Neural cell (in vitro differentiated cells): ENCODE data around the gene PLEKHA8. TPM values are rescaled to one million over a fixed set of nuclear protein-coding genes. Genes with fewer than 3 reads are reported as not detected.

ENCODE experiments used
- H2AFZ ChIP-seq: fragments of 200-600, 300-800 bp; sonication (generic), shearing (Covaris generic); 2 replicates; pipeline ENCODE4 v1.6.0; 2014; ENCODE audit warnings: low read depth, mild to moderate bottlenecking, antibody characterized with exemption, low read length, moderate library complexity
- H3F3A ChIP-seq: fragments of 200-600 bp; shearing (Covaris generic); 2 replicates; pipeline ENCODE4 v1.6.1; 2016; ENCODE audit warnings: mild to moderate bottlenecking, moderate library complexity, mixed read lengths, antibody characterized with exemption, low read length; ENCODE audit not compliant: insufficient read depth, poor library complexity, severe bottlenecking
- H3K27ac ChIP-seq: fragments of 200-600, 300-800 bp; sonication (generic), shearing (Covaris generic); 2 replicates; pipeline ENCODE4 v1.5.1; 2014; ENCODE audit warnings: mild to moderate bottlenecking, low read length, moderate library complexity
- H3K27me3 ChIP-seq: fragments of 300-800, 200-600 bp; sonication (generic), shearing (Covaris generic); 2 replicates; pipeline ENCODE4 v1.6.0; 2014; ENCODE audit warnings: mild to moderate bottlenecking, low read depth, low read length, moderate library complexity; ENCODE audit not compliant: insufficient read depth
- H3K36me3 ChIP-seq: fragments of 300-800, 200-600 bp; sonication (generic), shearing (Covaris generic); 2 replicates; pipeline ENCODE4 v1.5.1; 2014; ENCODE audit warnings: mild to moderate bottlenecking, antibody characterized with exemption, low read length, moderate library complexity; ENCODE audit not compliant: insufficient read depth
- H3K4me2 ChIP-seq: fragments of 300-800, 200-600 bp; sonication (generic), shearing (Covaris generic); 2 replicates; pipeline ENCODE4 v1.6.0; 2014; ENCODE audit warnings: mild to moderate bottlenecking, low read length
- H3K4me3 ChIP-seq: fragments of 300-800, 200-600 bp; sonication (generic), shearing (Covaris generic); 2 replicates; pipeline ENCODE4 v1.5.1; 2014; ENCODE audit warnings: mild to moderate bottlenecking, low read length, moderate library complexity
- H3K79me2 ChIP-seq: fragments of 200-600 bp; shearing (Covaris generic); replicated peaks from 2 replicates; pipeline ENCODE4 v1.6.0; 2014; ENCODE audit warnings: mild to moderate bottlenecking, low read length, moderate library complexity; ENCODE audit not compliant: insufficient read depth
- H3K9ac ChIP-seq: fragments of 300-800, 200-600 bp; sonication (generic), shearing (Covaris generic); 2 replicates; pipeline ENCODE4 v1.6.1; 2016; ENCODE audit warnings: mild to moderate bottlenecking, low read length, mixed read lengths
- H3K9me2 ChIP-seq: fragments of 200-600 bp; shearing (Covaris generic); 2 replicates; pipeline ENCODE4 v1.6.1; 2016; ENCODE audit warnings: mild to moderate bottlenecking, low read length, mixed read lengths; ENCODE audit not compliant: insufficient read depth
- H3K9me3 ChIP-seq: fragments of 200-600, 300-800 bp; sonication (generic), shearing (Covaris generic); 2 replicates; pipeline ENCODE4 v1.6.1; 2016; ENCODE audit warnings: mild to moderate bottlenecking, mixed run types, low read length, moderate library complexity, mixed read lengths
- H4K20me1 ChIP-seq: fragments of 200-600 bp; shearing (Covaris generic); 2 replicates; pipeline ENCODE4 v1.6.1; 2016; ENCODE audit warnings: mild to moderate bottlenecking, mixed run types; ENCODE audit not compliant: insufficient read depth
- CTCF ChIP-seq: fragments of 450-650 bp; IDR thresholded peaks from 2 replicates; pipeline ENCODE4 v1.5.1; 2014; ENCODE audit warnings: antibody characterized with exemption, mild to moderate bottlenecking, moderate library complexity; ENCODE audit not compliant: poor library complexity, severe bottlenecking
- MXI1 ChIP-seq: fragments of 450-650 bp; conservative IDR thresholded peaks from 2 replicates; pipeline ENCODE4 v1.6.1; 2014; ENCODE audit warnings: antibody characterized with exemption, mild to moderate bottlenecking; ENCODE audit not compliant: poor library complexity, severe bottlenecking
- POLR2AphosphoS5 ChIP-seq: IDR thresholded peaks from 2 replicates; pipeline ENCODE4 v1.6.1; 2012
- SMC3 ChIP-seq: fragments of 450-650 bp; conservative IDR thresholded peaks from 2 replicates; pipeline ENCODE4 v1.6.1; 2014; ENCODE audit warnings: antibody characterized with exemption, mild to moderate bottlenecking, moderate library complexity; ENCODE audit not compliant: poor library complexity
- TAF1 ChIP-seq: IDR thresholded peaks from 2 replicates; pipeline ENCODE4 v1.6.1; 2012; ENCODE audit warnings: low read depth
- polyA plus RNA-seq: library from polyadenylated mRNA; depleted of rRNA; stranded (reverse); fragments of >200 nt; gene quantifications from 2 replicates; pipeline ENCODE4 v1.2.3, GENCODE V29; 2014

PLEKHA8 gene
- polyA plus RNA-seq, 1 donor from 2014 or later: 43.1 TPM

GRCh38 chr7:30133736-30134610 is 105.8 kb downstream of the PLEKHA8 start:
- Histone ChIP-seq H3K36me3 (no peaks in the 10 kb centered on the region), H3K27ac (peak overlapping the region; percentile 54), H3K4me3 (peak overlapping the region; percentile 64), H3K4me2 (peak overlapping the region; percentile 71), H3K9me3 (no peaks in the 10 kb centered on the region), H3K27me3 (no peaks in the 10 kb centered on the region), H4K20me1 (no peaks in the 10 kb centered on the region), H2AFZ (no peak overlapping the region), H3K79me2 (peaks cover 24% of the 10 kb centered on the region), H3F3A (no peaks in the 10 kb centered on the region), H3K9ac (peak overlapping the region; percentile 93), H3K9me2 (no peaks in the 10 kb centered on the region)
- no peak for TF ChIP-seq CTCF
- peak; percentile 28 for TF ChIP-seq SMC3

GRCh38 chr7:30134611-30135300 is 106.5 kb downstream of the PLEKHA8 start, which contains the start of gene MTURN:
MTURN (plus strand) TSS chr7:30134986; CDS start chr7:30135137, 151 bp downstream.
- Histone ChIP-seq H3K9ac (peak within 1 kb of the TSS; percentile 93), H3K27ac (peak within 1 kb of the TSS; percentile 78)

More at GRCh38 chr7:30134611-30135300, 106.5 kb downstream of the PLEKHA8 start, which contains the start of gene MTURN:
- Histone ChIP-seq H3F3A (no peaks in the 10 kb centered on the region), H2AFZ (peak within 1 kb of the TSS; percentile 36), H3K4me3 (peak within 1 kb of the TSS; percentile 99), H4K20me1 (no peaks in the 10 kb centered on the region), H3K9me2 (no peaks in the 10 kb centered on the region), H3K9me3 (no peaks in the 10 kb centered on the region), H3K79me2 (peaks cover 24% of the 10 kb centered on the region), H3K27me3 (no peaks in the 10 kb centered on the region), H3K4me2 (peak within 1 kb of the TSS; percentile 71), H3K36me3 (no peaks in the 10 kb centered on the region)
- TF ChIP-seq MXI1 (peak; percentile 46), TAF1 (no peak), POLR2AphosphoS5 (peak; percentile 66), CTCF (peak; percentile 9)
